Neural progenitor cell (in vitro differentiated cells): ENCODE results near the gene MAPRE3. TPM values are rescaled to one million over a fixed set of nuclear protein-coding genes. Genes with fewer than 3 reads are reported as not detected.
"Not testable (repeated sequence)": the region's sequence is repeated elsewhere in the genome, so short reads cannot be mapped to it uniquely, and the experiment has no call there.

Experiments used
- DNase-seq: peaks from one replicate; pipeline ENCODE4 v3.0.0-alpha.2; 2016; ENCODE audit warnings: low spot score
- H2AFZ ChIP-seq: fragments of 200-600 bp; sonication (generic); replicated peaks from 2 replicates; pipeline ENCODE4 v1.6.1; 2016; ENCODE audit warnings: antibody characterized with exemption
- H3F3A ChIP-seq: fragments of 200-600 bp; sonication (generic); 2 replicates; pipeline ENCODE4 v1.6.1; 2016; ENCODE audit warnings: antibody characterized with exemption, low read depth
- H3K27ac ChIP-seq: fragments of 200-600 bp; sonication (generic); 2 replicates; pipeline ENCODE4 v1.5.1; 2016; ENCODE audit warnings: mild to moderate bottlenecking
- H3K27me3 ChIP-seq: fragments of 200-600 bp; sonication (generic); 2 replicates; pipeline ENCODE4 v1.6.1; 2016; ENCODE audit warnings: mild to moderate bottlenecking, moderate library complexity
- H3K36me3 ChIP-seq: fragments of 200-600 bp; sonication (generic); 2 replicates; pipeline ENCODE4 v1.5.1; 2016
- H3K4me1 ChIP-seq: fragments of 200-600 bp; sonication (generic); 2 replicates; pipeline ENCODE4 v1.6.1; 2016; ENCODE audit warnings: mixed run types
- H3K4me2 ChIP-seq: fragments of 200-600 bp; sonication (generic); 2 replicates; pipeline ENCODE4 v1.6.1; 2016
- H3K4me3 ChIP-seq: fragments of 200-600 bp; sonication (generic); 2 replicates; pipeline ENCODE4 v1.5.1; 2016
- H3K79me2 ChIP-seq: fragments of 200-600 bp; sonication (generic); 2 replicates; pipeline ENCODE4 v1.6.1; 2016; ENCODE audit warnings: low read depth
- H3K9ac ChIP-seq: fragments of 200-600 bp; sonication (generic); 2 replicates; pipeline ENCODE4 v1.6.1; 2016
- H3K9me3 ChIP-seq: fragments of 200-600 bp; sonication (generic); 2 replicates; pipeline ENCODE4 v1.5.1; 2016; ENCODE audit warnings: low read depth
- H4K20me1 ChIP-seq: fragments of 200-600 bp; sonication (generic); 2 replicates; pipeline ENCODE4 v1.6.1; 2016; ENCODE audit warnings: low read depth
- H3K27ac Mint-ChIP-seq: 3 replicates; pipeline ENCODE4 v1.8.0; 2021; ENCODE audit warnings: mixed read lengths
- H3K27me3 Mint-ChIP-seq: 2 replicates; pipeline ENCODE4 v1.8.0; 2022; ENCODE audit warnings: low read depth, mild to moderate bottlenecking, inconsistent platforms, moderate library complexity, mixed read lengths; ENCODE audit not compliant: insufficient read depth
- H3K36me3 Mint-ChIP-seq: 3 replicates; pipeline ENCODE4 v1.8.0; 2021; ENCODE audit warnings: mixed read lengths
- H3K4me1 Mint-ChIP-seq: 3 replicates; pipeline ENCODE4 v1.8.0; 2021; ENCODE audit warnings: mixed read lengths
- H3K4me3 Mint-ChIP-seq: 3 replicates; pipeline ENCODE4 v1.8.0; 2021; ENCODE audit warnings: mild to moderate bottlenecking, moderate library complexity, mixed read lengths
- H3K9me3 Mint-ChIP-seq: 3 replicates; pipeline ENCODE4 v1.8.0; 2020; ENCODE audit warnings: mixed read lengths
- EZH2 ChIP-seq: fragments of 200-600 bp; sonication (generic); IDR thresholded peaks from 2 replicates; pipeline ENCODE4 v1.6.1; 2017; ENCODE audit warnings: antibody characterized with exemption, mild to moderate bottlenecking, moderate library complexity
- EZH2phosphoT487 ChIP-seq: fragments of 200-600 bp; sonication (generic); IDR thresholded peaks from 2 replicates; pipeline ENCODE4 v1.6.1; 2017; ENCODE audit warnings: antibody characterized with exemption
- total RNA-seq: library from RNA; depleted of rRNA; stranded (reverse); fragments of >200 nt; gene quantifications from 2 replicates; pipeline ENCODE4 v1.2.3, GENCODE V29; 2015; ENCODE audit warnings: low replicate concordance
- TF ChIP-seq, protein P1 (sequence below): fragments of 200-600 bp; sonication (generic); IDR thresholded peaks from 2 replicates; pipeline ENCODE4 v1.5.1; 2017; ENCODE audit warnings: antibody characterized with exemption, mild to moderate bottlenecking

MAPRE3 gene
- 3.1 and 6.2 TPM in 2 replicates for total RNA-seq

DNA sequence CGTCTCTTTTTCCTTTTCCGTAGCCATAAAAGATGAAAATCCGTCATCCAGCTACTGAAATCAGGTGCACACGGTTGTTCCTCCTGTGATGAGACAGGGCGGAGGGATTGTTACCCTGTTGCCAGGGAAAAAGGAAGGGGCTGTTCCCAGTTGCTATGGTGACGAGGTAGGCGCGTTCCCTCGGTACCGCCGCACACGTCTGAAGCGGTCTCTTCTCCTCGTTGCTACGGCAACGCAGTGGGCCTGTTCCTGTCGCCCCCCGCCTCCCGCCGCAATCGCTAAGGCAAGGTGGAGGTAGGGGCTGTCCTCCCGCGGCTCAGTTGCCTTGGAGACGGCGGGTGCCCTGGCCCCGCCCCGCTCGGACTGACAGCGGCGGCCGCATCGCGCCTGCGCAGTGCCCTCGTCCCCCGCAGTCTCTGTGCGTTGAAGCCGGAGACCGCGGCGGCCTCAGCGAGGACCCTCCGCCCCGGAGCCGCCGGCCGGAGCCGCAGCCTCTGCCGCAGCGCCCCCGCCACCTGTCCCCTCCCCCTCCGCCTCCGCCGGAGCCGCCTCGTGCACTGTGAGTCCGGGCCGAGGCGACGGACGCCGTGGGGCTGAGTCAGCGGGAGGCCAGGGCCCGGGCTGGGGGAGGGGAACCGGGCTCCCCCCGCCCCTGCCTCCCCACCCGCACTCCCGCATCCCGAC is at the start of gene MAPRE3:
Gene MAPRE3 (plus strand): TSS at position 394 of the 684 bp plus-strand sequence. CDS start 51,582 bp downstream, outside the sequence.
- H3K79me2 ChIP-seq, result no peaks in the 10 kb centered on the region
- peak within 1 kb of the TSS; percentile 43 for H3K27ac Mint-ChIP-seq
- peak within 1 kb of the TSS; percentile 78 for H3K4me3 ChIP-seq
- H3K4me2 ChIP-seq, result peak within 1 kb of the TSS; percentile 96
- H3F3A ChIP-seq, result peaks cover 13% of the 10 kb centered on the region
- H3K9me3 ChIP-seq, result no peaks in the 10 kb centered on the region
- peaks cover 27% of the 10 kb centered on the region for H4K20me1 ChIP-seq
- H3K36me3 Mint-ChIP-seq, result no peaks in the 10 kb centered on the region
- peak within 1 kb of the TSS; percentile 97 for H2AFZ ChIP-seq
- H3K4me1 ChIP-seq, result peaks cover 18% of the 10 kb centered on the region
- TF ChIP-seq EZH2phosphoT487 (no peak), EZH2 (no peak)
- TF ChIP-seq, protein P1, sequence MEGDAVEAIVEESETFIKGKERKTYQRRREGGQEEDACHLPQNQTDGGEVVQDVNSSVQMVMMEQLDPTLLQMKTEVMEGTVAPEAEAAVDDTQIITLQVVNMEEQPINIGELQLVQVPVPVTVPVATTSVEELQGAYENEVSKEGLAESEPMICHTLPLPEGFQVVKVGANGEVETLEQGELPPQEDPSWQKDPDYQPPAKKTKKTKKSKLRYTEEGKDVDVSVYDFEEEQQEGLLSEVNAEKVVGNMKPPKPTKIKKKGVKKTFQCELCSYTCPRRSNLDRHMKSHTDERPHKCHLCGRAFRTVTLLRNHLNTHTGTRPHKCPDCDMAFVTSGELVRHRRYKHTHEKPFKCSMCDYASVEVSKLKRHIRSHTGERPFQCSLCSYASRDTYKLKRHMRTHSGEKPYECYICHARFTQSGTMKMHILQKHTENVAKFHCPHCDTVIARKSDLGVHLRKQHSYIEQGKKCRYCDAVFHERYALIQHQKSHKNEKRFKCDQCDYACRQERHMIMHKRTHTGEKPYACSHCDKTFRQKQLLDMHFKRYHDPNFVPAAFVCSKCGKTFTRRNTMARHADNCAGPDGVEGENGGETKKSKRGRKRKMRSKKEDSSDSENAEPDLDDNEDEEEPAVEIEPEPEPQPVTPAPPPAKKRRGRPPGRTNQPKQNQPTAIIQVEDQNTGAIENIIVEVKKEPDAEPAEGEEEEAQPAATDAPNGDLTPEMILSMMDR, result no peak
- peaks cover 11% of the 10 kb centered on the region for H3K27me3 Mint-ChIP-seq
- peak within 1 kb of the TSS; percentile 94 for H3K4me3 Mint-ChIP-seq
- H3K27me3 ChIP-seq, result peaks cover 62% of the 10 kb centered on the region
- H3K27ac ChIP-seq, result no peak within 1 kb of the TSS
- H3K4me1 Mint-ChIP-seq, result peaks cover 27% of the 10 kb centered on the region
- H3K9ac ChIP-seq, result no peak within 1 kb of the TSS
- peak; percentile 100 for DNase-seq
- H3K9me3 Mint-ChIP-seq, result no peaks in the 10 kb centered on the region
- no peaks in the 10 kb centered on the region for H3K36me3 ChIP-seq

DNA sequence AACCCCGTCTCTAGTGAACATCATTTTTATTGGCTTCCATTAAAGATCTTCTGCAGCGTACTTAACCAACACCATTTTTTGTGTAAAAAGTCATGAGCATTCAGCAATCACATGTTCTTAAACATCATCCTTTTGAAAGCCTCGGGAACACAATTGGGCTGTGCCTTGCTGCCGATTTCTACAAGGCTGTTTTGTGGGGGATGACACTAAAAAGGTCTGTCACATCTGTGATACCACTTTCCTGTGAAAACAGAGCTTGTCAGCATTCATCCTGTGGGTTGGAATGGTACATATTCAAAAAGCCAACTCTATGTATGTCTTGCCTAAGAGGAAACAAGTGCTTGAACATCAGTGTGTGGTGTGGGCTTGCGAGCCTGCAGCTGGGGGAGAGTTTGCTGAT is 49.1 kb upstream of the MAPRE3 start:
- H3K36me3 ChIP-seq, result no peaks in the 10 kb centered on the region

DNA sequence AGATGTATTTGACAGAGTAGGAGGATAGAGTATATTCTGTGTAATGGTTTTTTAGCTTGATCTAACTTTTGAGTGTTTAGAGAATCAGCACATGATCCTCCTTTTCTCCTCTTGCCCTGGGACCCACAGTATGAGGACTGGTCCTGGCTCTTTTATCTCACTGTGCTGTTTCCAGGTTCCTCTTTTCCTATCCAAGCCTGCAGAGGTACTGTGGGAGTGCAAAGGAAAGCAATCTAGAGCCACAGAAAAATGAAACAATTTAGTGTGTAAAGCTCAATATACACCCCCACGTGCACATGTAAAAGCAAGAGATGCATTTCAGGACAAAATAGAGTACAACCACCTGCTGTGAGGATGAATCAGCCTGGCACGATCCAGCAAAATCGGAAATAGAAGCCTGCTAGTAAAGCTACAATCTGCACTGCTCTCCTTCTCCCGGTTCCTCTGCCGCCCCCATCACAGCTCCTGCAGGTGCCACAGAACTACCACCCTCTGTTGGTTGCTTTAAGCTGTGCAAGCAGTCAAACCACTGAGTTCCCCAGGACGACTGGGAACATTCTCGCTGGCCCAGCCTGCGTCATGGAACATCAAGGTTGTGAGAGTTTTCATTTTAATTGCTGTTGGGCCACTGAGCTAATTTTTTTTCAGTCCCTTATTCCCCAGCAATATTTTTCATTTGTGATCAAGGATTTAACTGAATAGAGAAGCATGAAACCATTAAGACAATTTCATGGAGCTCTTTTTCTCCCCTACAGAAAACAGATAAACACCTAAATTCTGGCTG is 47.8 kb upstream of the MAPRE3 start:
- H2AFZ ChIP-seq, result no peak overlapping the region
- H3K4me2 ChIP-seq, result peak overlapping the region; percentile 54
- Mint-ChIP-seq H3K36me3 (peaks cover 15% of the 10 kb centered on the region), H3K9me3 (no peaks in the 10 kb centered on the region), H3K27ac (peak overlapping the region; percentile 34), H3K4me1 (peaks cover 56% of the 10 kb centered on the region), H3K27me3 (peaks cover 2% of the 10 kb centered on the region), H3K4me3 (peak overlapping the region; percentile 5)
- H3F3A ChIP-seq, result peaks cover 24% of the 10 kb centered on the region
- peak; percentile 82 for DNase-seq
- peak overlapping the region; percentile 19 for H3K27ac ChIP-seq
- TF ChIP-seq EZH2 (no peak), EZH2phosphoT487 (no peak)
- TF ChIP-seq, protein P1, result peak; percentile 78
- no peaks in the 10 kb centered on the region for H3K27me3 ChIP-seq
- H3K36me3 ChIP-seq, result no peaks in the 10 kb centered on the region
- no peak overlapping the region for H3K4me3 ChIP-seq
- no peaks in the 10 kb centered on the region for H3K9me3 ChIP-seq
- H3K9ac ChIP-seq, result no peak overlapping the region
- peaks cover 27% of the 10 kb centered on the region for H3K4me1 ChIP-seq
- H3K79me2 ChIP-seq, result peaks cover 40% of the 10 kb centered on the region
- peaks cover 100% of the 10 kb centered on the region for H4K20me1 ChIP-seq

More for the DNA sequence above, 49.1 kb upstream of the MAPRE3 start:
- Histone ChIP-seq H3K9me3 (no peaks in the 10 kb centered on the region), H3K27ac (no peak overlapping the region), H3K4me2 (no peak overlapping the region), H3F3A (peaks cover 24% of the 10 kb centered on the region), H2AFZ (no peak overlapping the region), H3K9ac (no peak overlapping the region), H3K27me3 (no peaks in the 10 kb centered on the region), H3K79me2 (peaks cover 51% of the 10 kb centered on the region), H4K20me1 (peaks cover 100% of the 10 kb centered on the region), H3K4me3 (no peak overlapping the region), H3K4me1 (peaks cover 27% of the 10 kb centered on the region)
- Mint-ChIP-seq H3K4me1 (peaks cover 49% of the 10 kb centered on the region), H3K36me3 (peaks cover 16% of the 10 kb centered on the region), H3K27me3 (peaks cover 2% of the 10 kb centered on the region), H3K9me3 (no peaks in the 10 kb centered on the region), H3K4me3 (no peak overlapping the region), H3K27ac (no peak overlapping the region)
- no peak for DNase-seq
- TF ChIP-seq EZH2phosphoT487 (no peak), EZH2 (no peak)
- TF ChIP-seq, protein P1, result no peak

DNA sequence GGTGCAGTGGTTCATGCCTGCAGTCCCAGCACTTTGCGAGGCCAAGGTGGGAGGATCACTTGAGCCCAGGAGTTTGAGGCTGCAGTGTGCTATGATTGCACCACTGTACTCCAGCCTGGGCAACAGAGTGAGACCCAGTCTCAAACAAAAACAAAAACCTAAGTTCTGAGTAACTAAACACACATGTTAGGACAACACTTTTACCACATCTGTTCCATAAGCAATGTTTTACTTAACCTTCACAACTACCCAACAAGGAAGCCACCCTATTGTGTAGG is 47.3 kb upstream of the MAPRE3 start:
- not testable (repeated sequence) for H3K27ac ChIP-seq, H2AFZ ChIP-seq, H3K9me3 ChIP-seq, H3K4me3 Mint-ChIP-seq, H3K27me3 ChIP-seq, H3K4me2 ChIP-seq, H3K9ac ChIP-seq, H3K4me3 ChIP-seq, H3K36me3 ChIP-seq, H3K27me3 Mint-ChIP-seq, H3K9me3 Mint-ChIP-seq, DNase-seq
- Mint-ChIP-seq H3K27ac (peak overlapping the region; percentile 34), H3K36me3 (peaks cover 20% of the 10 kb centered on the region), H3K4me1 (peaks cover 61% of the 10 kb centered on the region)
- Histone ChIP-seq H4K20me1 (peaks cover 100% of the 10 kb centered on the region), H3F3A (peaks cover 24% of the 10 kb centered on the region), H3K4me1 (peaks cover 27% of the 10 kb centered on the region), H3K79me2 (peaks cover 36% of the 10 kb centered on the region)
